Cardiac septum (tissue), 1 donor: ENCODE measurements around the gene SMOC2. TPM values are rescaled to one million over a fixed set of nuclear protein-coding genes. Genes with fewer than 3 reads are reported as not detected.

Source experiments
- DNase-seq: peaks from one replicate; pipeline ENCODE4 v3.0.0-alpha.2; 2020; ENCODE audit warnings: low spot score
- intact Hi-C: fragments of 100-400 bp; cut with DNase I; formaldehyde crosslinking; loops from one replicate; pipeline ENCODE4 v1.14.0; 2022
- total RNA-seq: library from RNA; stranded (reverse); fragmentation: NEBNext Ultra II Directional; extraction: Animal tissue kit (Norgen Biotek cat#: 25700); gene quantifications from one replicate; pipeline ENCODE4 v1.2.1, GENCODE V29; 2021
- donor health status: DM: no; HTN: no; CAD: no.

SMOC2 gene
- total RNA-seq, 1 donor from 2014 or later: 37.2 TPM

DNA sequence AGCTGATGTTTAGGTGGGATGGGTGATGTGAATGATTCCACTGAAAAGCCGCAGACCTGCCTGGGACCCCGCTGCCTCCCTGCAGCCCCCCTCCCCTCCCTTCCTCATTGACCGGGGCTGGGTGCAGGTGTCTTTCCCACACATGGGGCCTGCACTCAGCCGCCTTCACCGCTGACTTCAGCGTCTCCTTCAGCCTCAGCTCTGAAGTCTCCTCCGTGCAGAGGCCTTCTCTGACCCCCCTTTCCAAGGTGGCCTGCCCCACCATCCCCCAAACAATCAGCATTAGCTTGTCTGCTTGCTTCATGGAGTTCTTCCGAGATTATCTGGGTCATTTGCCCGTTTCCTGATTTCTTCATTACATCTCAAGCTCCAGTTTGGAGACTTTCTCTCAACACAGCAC lies 140.7 kb downstream of the SMOC2 start:
- no peak for DNase-seq
- intact Hi-C loops: no loop called here

DNA sequence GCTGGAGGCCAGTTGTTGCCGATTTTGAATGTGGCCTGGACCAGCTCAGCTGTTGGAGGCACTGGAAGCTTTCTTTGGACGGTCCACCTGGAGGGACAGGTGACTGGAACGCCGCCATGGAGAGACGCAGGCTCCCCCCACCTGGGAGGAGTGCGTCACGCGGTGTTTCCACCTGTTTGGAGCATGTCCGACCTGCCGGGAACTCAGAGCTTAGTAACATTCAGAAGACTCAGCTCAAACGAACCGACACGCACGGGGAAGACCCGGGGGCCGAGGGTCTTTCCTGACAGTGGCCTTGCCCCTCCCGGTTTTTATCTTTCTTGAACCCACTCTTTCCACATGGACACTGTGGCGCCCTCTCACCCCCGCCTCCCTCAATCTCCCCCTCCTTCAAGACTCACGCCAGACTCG lies 141.6 kb downstream of the SMOC2 start:
- intact Hi-C loops: no loop called here
- no peak for DNase-seq

GRCh38 chr6:168583126-168583525 lies 142.1 kb downstream of the SMOC2 start:
- intact Hi-C loops: no loop called here

DNA sequence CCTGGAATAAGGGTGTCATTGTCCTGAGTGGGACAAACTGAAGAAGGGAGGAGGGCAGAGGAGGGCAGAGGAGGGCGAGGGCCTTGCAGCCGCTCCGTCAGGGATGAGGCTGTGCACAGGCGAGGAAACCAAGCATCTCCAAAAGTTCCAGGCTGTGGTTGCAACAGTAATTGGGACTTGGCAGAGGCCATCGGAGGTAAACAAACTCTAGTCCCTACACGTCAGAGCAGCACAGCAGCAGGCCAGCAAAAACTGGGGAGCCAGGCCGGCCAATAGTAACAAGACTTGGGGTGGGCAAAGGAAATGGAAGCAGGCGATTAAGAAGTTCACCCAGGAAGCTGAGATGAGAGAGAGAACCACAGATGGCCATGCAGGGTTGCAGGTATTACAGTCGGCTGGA lies 142.8 kb downstream of the SMOC2 start:
- no peak for DNase-seq
- intact Hi-C loops: no loop called here

More at GRCh38 chr6:168583126-168583525, 142.1 kb downstream of the SMOC2 start:
- DNase-seq: no peak

DNA sequence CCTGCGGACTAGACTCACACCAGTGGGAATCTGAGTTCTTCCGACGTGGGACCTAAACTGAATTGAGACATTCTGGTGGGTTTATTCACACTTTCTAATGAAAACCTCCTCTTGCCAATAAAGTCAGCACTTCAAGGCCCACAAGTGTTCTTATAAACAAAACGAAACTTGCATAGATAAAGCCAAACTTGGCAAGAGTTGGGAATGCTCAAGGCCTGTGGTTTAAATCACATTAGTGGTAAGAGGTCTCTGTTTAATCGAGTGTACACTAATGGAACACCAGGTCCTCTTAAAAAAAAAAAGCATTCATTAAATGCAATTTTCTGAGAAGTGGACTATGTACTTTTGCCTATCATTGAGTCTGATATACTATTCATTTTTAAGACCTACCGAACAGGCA lies 143.3 kb downstream of the SMOC2 start:
- intact Hi-C loops: no loop called here
- no peak for DNase-seq

DNA sequence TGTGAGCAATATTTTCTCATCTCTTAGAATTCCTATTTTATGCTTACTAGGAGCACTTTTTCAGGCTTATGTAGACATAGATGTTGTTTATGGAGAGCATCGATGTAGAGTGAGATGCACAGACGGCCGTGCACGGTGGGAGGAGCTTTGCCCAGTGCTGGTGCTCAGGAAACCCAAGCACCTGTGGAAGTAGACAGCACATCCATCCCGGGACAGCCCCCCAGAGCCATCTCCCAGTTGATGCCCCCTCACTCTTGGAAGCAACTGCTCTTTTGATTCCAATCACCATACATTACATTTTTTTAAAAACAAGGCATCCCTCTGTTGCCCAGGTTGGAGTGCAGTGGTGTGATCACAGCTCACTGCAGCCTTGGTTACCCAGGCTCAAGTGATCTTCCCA lies 143.7 kb downstream of the SMOC2 start:
- intact Hi-C loops: no loop called here
- no peak for DNase-seq

DNA sequence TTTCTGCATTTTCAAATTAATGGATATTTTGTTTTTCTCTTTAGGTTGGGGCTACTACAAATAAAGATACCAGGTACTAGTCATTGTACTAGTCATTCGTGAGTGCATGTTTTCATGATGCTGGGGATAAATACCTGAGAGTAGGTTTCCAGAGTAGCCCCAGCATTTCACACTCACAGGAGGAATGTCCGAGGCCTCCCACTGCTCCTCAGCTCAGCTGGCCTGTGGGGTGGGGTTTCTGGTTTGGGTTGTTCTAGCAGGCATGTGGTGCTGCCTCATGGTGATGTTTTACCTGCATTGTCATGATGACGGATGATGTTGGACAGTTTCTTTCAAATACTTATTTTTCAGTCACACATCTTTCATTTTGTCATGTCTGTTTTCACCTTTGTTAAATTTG lies 144.5 kb downstream of the SMOC2 start:
- intact Hi-C loops: no loop called here

GRCh38 chr6:168589275-168589674 lies 148.3 kb downstream of the SMOC2 start:
- no peak for DNase-seq
- intact Hi-C loops: no loop called here

More for the DNA sequence above, 144.5 kb downstream of the SMOC2 start:
- DNase-seq: no peak

DNA sequence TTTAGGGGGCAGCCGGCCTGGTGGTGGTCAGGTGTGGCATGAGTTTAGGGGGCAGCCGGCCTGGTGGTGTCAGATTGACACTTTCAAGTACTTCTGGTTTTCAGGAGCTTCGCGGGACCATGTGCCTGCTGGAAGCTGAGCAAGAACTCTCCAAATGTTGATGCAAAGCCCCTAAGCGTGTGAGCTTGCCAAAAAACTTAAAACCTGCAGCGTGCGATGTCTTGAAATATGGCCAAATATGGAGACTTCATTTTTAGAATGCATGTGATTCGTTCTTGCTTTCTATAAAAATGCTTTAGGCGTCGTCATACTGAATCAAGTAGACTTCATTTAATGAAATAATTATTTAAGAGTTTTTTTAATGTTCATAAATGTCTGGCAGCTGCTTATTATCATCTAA lies 149.4 kb downstream of the SMOC2 start:
- intact Hi-C loops: no loop called here
- DNase-seq: no peak

DNA sequence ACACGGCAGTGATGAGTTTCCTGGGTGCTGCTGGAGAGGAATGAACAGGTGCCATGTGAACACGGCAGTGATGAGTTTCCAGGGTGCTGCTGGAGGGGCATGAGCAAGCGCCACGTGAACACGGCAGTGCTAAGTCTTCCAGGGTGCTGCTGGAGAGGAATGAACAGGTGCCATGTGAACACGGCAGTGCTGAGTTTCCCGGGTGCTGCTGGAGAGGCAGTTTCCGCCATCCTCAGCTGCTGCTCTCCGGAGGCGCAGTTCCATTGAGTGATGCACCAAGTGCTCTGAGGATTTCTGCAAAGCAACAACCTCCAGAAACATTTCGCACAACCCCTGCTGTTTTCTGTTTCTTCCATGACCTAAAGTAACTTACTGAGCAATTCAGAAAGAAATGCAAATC lies 155.4 kb downstream of the SMOC2 start:
- no peak for DNase-seq
- intact Hi-C loops: no loop called here

DNA sequence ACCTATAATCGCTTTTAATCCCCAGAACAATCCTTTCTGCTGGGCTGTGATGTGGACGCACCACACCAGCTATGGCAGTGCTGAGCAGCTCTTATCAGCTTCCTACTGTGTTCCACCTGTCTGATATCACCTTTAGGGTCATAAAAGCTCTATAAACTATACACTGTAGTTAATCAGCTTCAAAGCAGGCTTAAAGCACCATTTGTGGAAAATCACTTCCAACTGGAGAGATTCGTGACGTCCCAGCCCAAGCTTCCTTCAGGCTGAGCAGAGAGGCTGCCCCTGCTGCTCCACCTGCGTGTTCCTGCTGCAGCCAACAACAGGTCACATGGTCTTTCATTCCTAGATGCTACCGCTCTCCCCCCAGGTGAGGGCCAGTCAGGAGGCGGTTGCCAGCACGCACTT lies 156.5 kb downstream of the SMOC2 start:
- intact Hi-C loops: no loop called here
- DNase-seq: no peak

- intact Hi-C loops: no loop called here
- no peak for DNase-seq
These were observed 157.5 kb downstream of the SMOC2 start for GRCh38 chr6:168598251-168599117.

DNA sequence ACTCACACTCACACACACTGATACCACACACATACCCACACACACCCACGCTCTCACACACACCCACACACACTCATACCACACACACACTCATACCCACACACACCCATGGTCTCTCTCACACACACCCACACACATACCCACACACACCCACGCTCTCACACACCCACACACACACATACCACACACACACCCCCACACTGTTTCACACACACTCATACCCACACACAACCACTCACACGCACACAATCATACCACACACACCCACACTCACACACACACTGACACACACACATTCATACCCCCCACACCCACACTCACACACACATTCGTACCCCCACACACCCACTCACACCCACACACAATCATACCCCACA lies 158.1 kb downstream of the SMOC2 start:
- intact Hi-C loops: no loop called here
- DNase-seq: no peak

GRCh38 chr6:168599769-168600330 lies 158.9 kb downstream of the SMOC2 start:
- intact Hi-C loops: no loop called here
- no peak for DNase-seq

DNA sequence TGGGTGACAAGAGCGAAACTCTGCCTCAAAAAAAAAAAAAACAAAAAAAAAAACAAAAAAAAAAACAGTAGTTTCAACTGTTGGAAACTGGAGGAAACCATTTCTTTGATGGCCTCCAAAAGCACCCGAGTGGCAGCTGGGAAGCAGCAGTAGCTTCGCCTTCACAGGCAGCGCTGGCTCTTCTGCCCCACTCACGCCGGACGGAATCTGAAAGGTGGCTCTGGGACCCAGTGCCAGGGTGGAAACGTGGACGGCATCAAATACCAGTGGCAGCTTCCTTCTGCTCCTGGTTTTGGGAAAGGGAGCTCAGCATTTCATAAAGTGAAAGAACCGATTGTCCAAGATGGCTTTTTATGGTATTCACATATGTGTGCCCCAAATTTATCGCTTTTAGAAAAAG lies 159.4 kb downstream of the SMOC2 start:
- intact Hi-C loops: no loop called here
- no peak for DNase-seq

DNA sequence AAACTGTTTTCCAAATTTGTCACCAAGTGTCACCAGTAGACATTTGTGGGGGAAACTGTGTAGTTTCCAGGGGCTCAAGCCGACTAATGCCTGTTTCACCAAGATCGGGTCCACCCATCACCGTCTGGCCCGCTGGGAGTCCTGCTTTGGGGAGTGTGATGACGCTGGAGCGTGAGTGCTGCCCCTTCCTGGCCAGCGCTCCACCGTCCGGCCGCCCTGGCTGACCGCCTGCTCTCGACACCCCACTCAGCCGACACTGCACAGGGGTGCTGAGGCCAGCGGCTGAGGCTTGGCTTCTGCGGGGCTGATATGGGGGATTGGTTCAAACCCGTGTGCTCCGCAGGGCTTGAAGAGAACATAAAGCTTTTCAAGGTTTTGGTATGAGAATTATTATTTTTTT lies 160.1 kb downstream of the SMOC2 start:
- intact Hi-C loops: no loop called here
- no peak for DNase-seq

DNA sequence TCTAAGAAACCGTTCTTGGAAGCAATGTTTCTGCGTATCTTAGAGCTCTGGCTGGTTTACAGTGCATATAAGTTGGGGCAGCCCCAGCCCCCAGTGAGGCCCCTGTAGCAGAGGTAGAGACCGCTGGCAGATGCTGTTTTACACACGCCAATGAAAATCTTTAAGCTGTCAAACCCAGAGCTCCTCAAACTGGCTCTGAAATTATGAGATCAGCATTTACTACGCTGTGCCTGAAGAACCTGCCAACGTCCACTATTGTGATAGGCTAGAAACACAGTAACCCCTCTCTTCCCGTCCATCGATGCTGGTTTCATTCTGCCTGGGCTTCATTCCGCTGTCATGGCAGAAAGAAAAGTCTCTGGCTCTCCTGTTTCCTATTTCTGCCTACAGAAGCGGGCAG lies 160.6 kb downstream of the SMOC2 start:
- DNase-seq: no peak
- intact Hi-C loops: no loop called here

- intact Hi-C loops: no loop called here
- no peak for DNase-seq
These were observed 161.6 kb downstream of the SMOC2 start for GRCh38 chr6:168602576-168602975.

GRCh38 chr6:168603234-168603633 lies 162.2 kb downstream of the SMOC2 start:
- intact Hi-C loops: no loop called here
- DNase-seq: no peak

DNA sequence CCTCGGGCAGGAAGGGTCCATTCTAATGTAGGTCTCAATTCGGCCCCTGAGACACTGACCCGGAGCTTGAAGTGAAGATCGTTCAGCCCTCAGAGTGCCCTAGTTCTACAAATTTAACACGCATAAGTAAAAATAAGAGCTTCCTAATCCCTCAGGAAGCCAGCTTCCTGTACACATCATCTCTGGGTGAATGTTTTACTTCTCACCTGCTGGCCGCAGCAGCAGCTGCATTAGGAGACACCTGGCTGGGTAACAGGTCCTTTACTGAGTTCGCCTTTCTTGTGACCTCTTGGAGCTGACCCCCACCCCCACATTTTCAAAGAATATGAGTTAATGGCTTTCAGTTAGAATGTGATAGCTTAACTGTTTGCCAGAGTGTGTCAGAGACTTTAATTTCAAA lies 165.0 kb downstream of the SMOC2 start:
- intact Hi-C loops: no loop called here

DNA sequence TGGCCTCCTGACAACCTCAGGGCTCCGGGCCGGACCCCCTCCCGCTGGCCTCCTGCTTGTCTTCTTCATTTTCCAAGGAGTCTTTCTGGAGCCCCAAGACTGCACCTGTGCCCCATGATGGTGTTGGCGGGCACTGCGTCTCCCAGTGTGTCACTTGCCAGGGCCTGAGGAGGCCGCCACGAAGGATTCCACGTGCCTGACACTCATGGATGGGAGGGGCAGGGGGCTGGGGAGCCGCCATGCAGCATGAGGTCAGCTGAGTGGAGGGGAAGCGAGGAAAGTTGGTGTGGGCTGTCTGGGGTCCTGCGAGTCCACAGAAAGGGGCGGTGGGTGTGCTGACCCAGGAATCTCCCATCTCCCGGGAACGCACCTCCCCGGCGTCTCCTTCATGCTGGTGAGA lies 165.7 kb downstream of the SMOC2 start:
- intact Hi-C loops: no loop called here

More for the DNA sequence above, 165.0 kb downstream of the SMOC2 start:
- no peak for DNase-seq

More for the DNA sequence above, 165.7 kb downstream of the SMOC2 start:
- no peak for DNase-seq
